IMR-90 (cell line): Measurements from ENCODE around the gene DHRSX.

ENCODE experiments used
- FOS ChIP-seq: fragments of 150-350 bp; IDR thresholded peaks from 2 replicates; pipeline ENCODE4 v1.6.1; 2016; ENCODE audit warnings: low read depth, low read length
- MXI1 ChIP-seq: IDR thresholded peaks from 2 replicates; pipeline ENCODE4 v1.6.1; 2012; ENCODE audit warnings: low read depth, mild to moderate bottlenecking, low read length, moderate library complexity, borderline replicate concordance
- POLR2A ChIP-seq: IDR thresholded peaks from 2 replicates; pipeline ENCODE4 v1.6.1; 2012; ENCODE audit warnings: mild to moderate bottlenecking, low read depth, low read length
- SMC3 ChIP-seq: fragments of 150-350 bp; IDR thresholded peaks from 2 replicates; pipeline ENCODE4 v1.6.1; 2016; ENCODE audit warnings: low read depth, mild to moderate bottlenecking, antibody characterized with exemption, low read length, moderate library complexity
- TF ChIP-seq, protein P1 (sequence below): conservative IDR thresholded peaks from 2 replicates; pipeline ENCODE4 v1.5.1; 2012; ENCODE audit warnings: mild to moderate bottlenecking, low read depth, low read length, improper control_type of control experiment

GRCh38 chrX:2533424-2533823 lies 32.6 kb upstream of the DHRSX start:
- TF ChIP-seq, protein P1, sequence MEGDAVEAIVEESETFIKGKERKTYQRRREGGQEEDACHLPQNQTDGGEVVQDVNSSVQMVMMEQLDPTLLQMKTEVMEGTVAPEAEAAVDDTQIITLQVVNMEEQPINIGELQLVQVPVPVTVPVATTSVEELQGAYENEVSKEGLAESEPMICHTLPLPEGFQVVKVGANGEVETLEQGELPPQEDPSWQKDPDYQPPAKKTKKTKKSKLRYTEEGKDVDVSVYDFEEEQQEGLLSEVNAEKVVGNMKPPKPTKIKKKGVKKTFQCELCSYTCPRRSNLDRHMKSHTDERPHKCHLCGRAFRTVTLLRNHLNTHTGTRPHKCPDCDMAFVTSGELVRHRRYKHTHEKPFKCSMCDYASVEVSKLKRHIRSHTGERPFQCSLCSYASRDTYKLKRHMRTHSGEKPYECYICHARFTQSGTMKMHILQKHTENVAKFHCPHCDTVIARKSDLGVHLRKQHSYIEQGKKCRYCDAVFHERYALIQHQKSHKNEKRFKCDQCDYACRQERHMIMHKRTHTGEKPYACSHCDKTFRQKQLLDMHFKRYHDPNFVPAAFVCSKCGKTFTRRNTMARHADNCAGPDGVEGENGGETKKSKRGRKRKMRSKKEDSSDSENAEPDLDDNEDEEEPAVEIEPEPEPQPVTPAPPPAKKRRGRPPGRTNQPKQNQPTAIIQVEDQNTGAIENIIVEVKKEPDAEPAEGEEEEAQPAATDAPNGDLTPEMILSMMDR = no peak
- no peak for TF ChIP-seq POLR2A
- no peak for TF ChIP-seq SMC3
- no peak for TF ChIP-seq FOS
- TF ChIP-seq MXI1 = no peak
